Esophagus muscularis mucosa (tissue), 4 donors: ENCODE measurements around the gene TNS4. TPM values are rescaled to one million over a fixed set of nuclear protein-coding genes. Genes with fewer than 3 reads are reported as not detected.

ENCODE experiments used
- DNase-seq: peaks from one replicate; pipeline ENCODE4 v3.0.0-alpha.2; 2017; ENCODE audit errors: extremely low spot score
- H3K27ac ChIP-seq, 4 donors: fragments of 200-600 bp; sonication (generic); replicated peaks in 1 of 4; 1 replicate in 3 of 4; 2 replicates in 1 of 4; pipeline ENCODE4 v1.5.1; 2016 to 2019; ENCODE audit warnings: mild to moderate bottlenecking in 1 of 4
- H3K27me3 ChIP-seq, 4 donors: fragments of 200-600 bp; sonication (generic); one replicate each; pipeline versions ENCODE4 v1.5.1 to v1.6.0; 2016 to 2019
- H3K36me3 ChIP-seq, 4 donors: fragments of 200-600 bp; sonication (generic); one replicate each; pipeline ENCODE4 v1.5.1; 2016 to 2019
- H3K4me1 ChIP-seq, 4 donors: fragments of 200-600 bp; sonication (generic); one replicate each; pipeline ENCODE4 v1.5.1; 2016 to 2019
- H3K4me3 ChIP-seq, 4 donors: fragments of 200-600 bp; sonication (generic); 1 replicate in 2 of 4; 2 replicates in 2 of 4; pipeline ENCODE4 v1.5.1; 2016 to 2019; ENCODE audit warnings: mild to moderate bottlenecking in 4 of 4, moderate library complexity in 1 of 4
- H3K9me3 ChIP-seq, 4 donors: fragments of 200-600 bp; sonication (generic); 1 replicate in 3 of 4; 2 replicates in 1 of 4; pipeline ENCODE4 v1.5.1; 2016 to 2019
- CTCF ChIP-seq, 3 experiments: fragments of 200-600 bp in 2 of 3; fragments of 450-650 bp in 1 of 3; sonication (generic) in 2 of 3; IDR thresholded peaks; one replicate each; pipeline ENCODE4 v1.5.1; 2017 to 2019; ENCODE audit warnings: antibody characterized with exemption in 3 of 3, mild to moderate bottlenecking in 2 of 3, moderate library complexity in 1 of 3
- EP300 ChIP-seq: sonication (generic); formaldehyde crosslinking; IDR thresholded peaks from one replicate; pipeline ENCODE4 v1.6.1; 2017; ENCODE audit warnings: antibody characterized with exemption
- POLR2A ChIP-seq: fragments of 450-650 bp; IDR thresholded peaks from one replicate; pipeline ENCODE4 v1.6.1; 2017; ENCODE audit warnings: antibody characterized with exemption, moderate library complexity, mild to moderate bottlenecking, low read depth
- POLR2AphosphoS5 ChIP-seq, 2 donors: sonication (generic); formaldehyde crosslinking; IDR thresholded peaks; one replicate each; pipeline ENCODE4 v1.6.1; 2017; ENCODE audit warnings: antibody characterized with exemption in 2 of 2
- WGBS: methylation state at CpG from one replicate; pipeline ENCODE4 v1.1.5; 2018; 5-methylcytosine and 5-hydroxymethylcytosine counted together
- intact Hi-C: fragments of 100-400 bp; cut with DNase I; formaldehyde crosslinking; loops from one replicate; pipeline ENCODE4 v1.15.1; 2023
- total RNA-seq, 4 donors: library from RNA; depleted of rRNA; stranded (reverse); fragments of >200 nt; gene quantifications; one replicate each; pipeline versions ENCODE4 v1.1.0 to v1.2.1, GENCODE V29; 2016

TNS4 gene
- total RNA-seq, 4 donors from 2014 or later = not detected

- H3K36me3 ChIP-seq = no peaks in the 10 kb centered on the region
- H3K4me1 ChIP-seq = peaks cover 6 to 65% (median 56%) of the 10 kb centered on the region in 4 donors
- TF ChIP-seq POLR2A (no peak), CTCF (IDR thresholded peaks at IDR 0.05) (no peak)
- intact Hi-C loops = no loop called here
- 96% methylated on average over 3 of the region's 3 CpGs for WGBS
- DNase-seq = no peak
- H3K9me3 ChIP-seq = no peaks in the 10 kb centered on the region
- peak overlapping the region; percentile 75 to 84 (median 77) for H3K27ac ChIP-seq
- no peaks in the 10 kb centered on the region for H3K27me3 ChIP-seq
- no peak overlapping the region for H3K4me3 ChIP-seq
Observed at GRCh38 chr17:40472733-40473452, 28.5 kb downstream of the TNS4 start.

- H3K36me3 ChIP-seq = no peaks in the 10 kb centered on the region
- intact Hi-C loops = no loop called here
- H3K4me1 ChIP-seq = peaks cover 6 to 65% (median 56%) of the 10 kb centered on the region in 4 donors
- H3K27ac ChIP-seq = peak overlapping the region; percentile 75 to 84 (median 77)
- peak in 1 of 2 donors; percentile 29 for TF ChIP-seq POLR2AphosphoS5 (IDR thresholded peaks at IDR 0.05)
- no peak for TF ChIP-seq CTCF (IDR thresholded peaks at IDR 0.05)
- TF ChIP-seq POLR2A = no peak
- TF ChIP-seq EP300 = no peak
- 76% methylated on average over 6 of the region's 6 CpGs for WGBS
- no peak overlapping the region for H3K4me3 ChIP-seq
- DNase-seq = no peak
- H3K27me3 ChIP-seq = no peaks in the 10 kb centered on the region
- H3K9me3 ChIP-seq = no peaks in the 10 kb centered on the region
Observed at GRCh38 chr17:40471846-40472732, 29.3 kb downstream of the TNS4 start.

- Histone ChIP-seq H3K4me1 (peaks cover 6 to 58% (median 49%) of the 10 kb centered on the region in 4 donors), H3K27ac (peak overlapping the region; percentile 75 to 84 (median 77)), H3K36me3 (no peaks in the 10 kb centered on the region), H3K9me3 (no peaks in the 10 kb centered on the region), H3K4me3 (no peak overlapping the region), H3K27me3 (no peaks in the 10 kb centered on the region)
- no peak for TF ChIP-seq POLR2A
- peak; percentile 69 to 73 for TF ChIP-seq POLR2AphosphoS5 (IDR thresholded peaks at IDR 0.05)
- no peak for TF ChIP-seq CTCF (IDR thresholded peaks at IDR 0.05)
- no peak for TF ChIP-seq EP300
- intact Hi-C loops = no loop called here
- WGBS = 71% methylated on average over 15 of the region's 17 CpGs
- no peak for DNase-seq
Observed at GRCh38 chr17:40470932-40471828, 30.2 kb downstream of the TNS4 start.

GRCh38 chr17:40469805-40470675 is 31.4 kb downstream of the TNS4 start:
- 96% methylated on average over 4 of the region's 4 CpGs for WGBS
- Histone ChIP-seq H3K27ac (peak overlapping the region in 1 of 4 donors; percentile 78), H3K36me3 (no peaks in the 10 kb centered on the region), H3K9me3 (no peaks in the 10 kb centered on the region), H3K4me1 (peaks cover 0 to 46% (median 38%) of the 10 kb centered on the region in 4 donors), H3K4me3 (no peak overlapping the region), H3K27me3 (no peaks in the 10 kb centered on the region)
- DNase-seq = no peak
- intact Hi-C loops = no loop called here
- no peak for TF ChIP-seq EP300
- no peak for TF ChIP-seq CTCF (IDR thresholded peaks at IDR 0.05)
- TF ChIP-seq POLR2AphosphoS5 (IDR thresholded peaks at IDR 0.05) = no peak
- TF ChIP-seq POLR2A = no peak
